ENCODE results near the gene GPR137B. TPM values are rescaled to one million over a fixed set of nuclear protein-coding genes. Genes with fewer than 3 reads are reported as not detected.

Gene GPR137B
- total RNA-seq, 4 donors from 2014 or later = 0.29 to 15.1 (median 11.2) TPM

DNA sequence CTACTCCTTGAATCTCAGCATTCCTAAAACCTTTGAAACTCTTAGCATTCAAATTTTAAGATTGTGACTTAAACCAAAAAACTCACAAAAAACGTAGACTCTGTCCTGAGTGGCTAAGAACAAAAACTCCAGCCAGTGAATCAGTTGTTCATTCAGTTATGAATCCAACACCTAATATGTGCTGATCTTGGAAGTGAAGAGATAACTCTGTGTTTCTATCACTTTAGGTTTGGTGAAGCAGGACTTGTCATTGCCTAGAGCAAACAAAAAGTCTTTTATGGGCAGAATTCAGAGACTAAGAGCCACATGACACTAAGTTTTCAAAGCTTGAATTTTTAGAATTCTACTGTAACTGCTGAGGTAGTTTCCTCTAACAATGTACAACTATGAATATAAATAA is 10.4 kb upstream of the GPR137B start:
- H3K9me3 ChIP-seq = no peaks in the 10 kb centered on the region
- no peak for DNase-seq
- no peak overlapping the region for H3K27ac ChIP-seq
- TF ChIP-seq POLR2A (IDR thresholded peaks at IDR 0.05) = no peak
- TF ChIP-seq, protein P1, sequence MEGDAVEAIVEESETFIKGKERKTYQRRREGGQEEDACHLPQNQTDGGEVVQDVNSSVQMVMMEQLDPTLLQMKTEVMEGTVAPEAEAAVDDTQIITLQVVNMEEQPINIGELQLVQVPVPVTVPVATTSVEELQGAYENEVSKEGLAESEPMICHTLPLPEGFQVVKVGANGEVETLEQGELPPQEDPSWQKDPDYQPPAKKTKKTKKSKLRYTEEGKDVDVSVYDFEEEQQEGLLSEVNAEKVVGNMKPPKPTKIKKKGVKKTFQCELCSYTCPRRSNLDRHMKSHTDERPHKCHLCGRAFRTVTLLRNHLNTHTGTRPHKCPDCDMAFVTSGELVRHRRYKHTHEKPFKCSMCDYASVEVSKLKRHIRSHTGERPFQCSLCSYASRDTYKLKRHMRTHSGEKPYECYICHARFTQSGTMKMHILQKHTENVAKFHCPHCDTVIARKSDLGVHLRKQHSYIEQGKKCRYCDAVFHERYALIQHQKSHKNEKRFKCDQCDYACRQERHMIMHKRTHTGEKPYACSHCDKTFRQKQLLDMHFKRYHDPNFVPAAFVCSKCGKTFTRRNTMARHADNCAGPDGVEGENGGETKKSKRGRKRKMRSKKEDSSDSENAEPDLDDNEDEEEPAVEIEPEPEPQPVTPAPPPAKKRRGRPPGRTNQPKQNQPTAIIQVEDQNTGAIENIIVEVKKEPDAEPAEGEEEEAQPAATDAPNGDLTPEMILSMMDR (IDR thresholded peaks at IDR 0.05) = no peak
- intact Hi-C loops (cut with DNase I; ENCODE audit: low total_unique reads) = no loop called here
- no peaks in the 10 kb centered on the region for H3K36me3 ChIP-seq
- H3K27me3 ChIP-seq = no peaks in the 10 kb centered on the region
- no peak overlapping the region for H3K4me3 ChIP-seq
- no peaks in the 10 kb centered on the region for H3K4me1 ChIP-seq

DNA sequence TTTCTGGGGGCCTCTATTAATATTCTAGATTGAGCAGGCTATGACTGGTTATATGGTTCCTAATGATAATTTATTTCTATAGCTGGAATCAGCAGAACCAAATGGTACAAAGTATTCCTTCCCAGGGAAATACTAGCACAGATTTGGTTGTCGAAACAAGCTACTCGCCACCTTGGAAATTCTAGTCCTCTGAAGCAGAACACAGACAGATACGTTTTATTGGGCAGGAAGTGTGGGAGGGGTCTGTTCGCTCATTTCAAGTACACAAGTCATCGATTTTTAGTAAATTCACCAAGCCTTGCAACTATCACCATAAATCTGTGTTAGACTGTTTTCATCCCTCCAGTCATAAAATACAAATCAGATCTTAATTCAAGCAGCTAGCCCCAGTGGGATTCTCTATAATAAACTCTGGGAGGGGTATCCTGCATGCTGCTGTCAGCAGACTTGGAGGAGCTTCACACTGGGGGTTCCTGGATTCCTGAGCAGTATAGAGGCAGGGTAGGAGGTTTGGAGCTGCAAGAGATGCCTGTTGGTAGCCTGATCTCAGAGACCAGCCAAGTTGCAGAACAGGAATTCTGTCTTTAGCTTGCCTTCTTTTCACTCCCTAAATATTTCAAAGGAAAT is 9.8 kb upstream of the GPR137B start:
- Histone ChIP-seq H3K9me3 (no peaks in the 10 kb centered on the region), H3K27me3 (no peaks in the 10 kb centered on the region), H3K4me3 (no peak overlapping the region), H3K4me1 (no peaks in the 10 kb centered on the region), H3K27ac (no peak overlapping the region), H3K36me3 (no peaks in the 10 kb centered on the region)
- DNase-seq = no peak
- intact Hi-C loops (cut with DNase I; ENCODE audit: low total_unique reads) = no loop called here
- TF ChIP-seq, protein P1 (IDR thresholded peaks at IDR 0.05) = no peak
- TF ChIP-seq POLR2A (IDR thresholded peaks at IDR 0.05) = no peak

DNA sequence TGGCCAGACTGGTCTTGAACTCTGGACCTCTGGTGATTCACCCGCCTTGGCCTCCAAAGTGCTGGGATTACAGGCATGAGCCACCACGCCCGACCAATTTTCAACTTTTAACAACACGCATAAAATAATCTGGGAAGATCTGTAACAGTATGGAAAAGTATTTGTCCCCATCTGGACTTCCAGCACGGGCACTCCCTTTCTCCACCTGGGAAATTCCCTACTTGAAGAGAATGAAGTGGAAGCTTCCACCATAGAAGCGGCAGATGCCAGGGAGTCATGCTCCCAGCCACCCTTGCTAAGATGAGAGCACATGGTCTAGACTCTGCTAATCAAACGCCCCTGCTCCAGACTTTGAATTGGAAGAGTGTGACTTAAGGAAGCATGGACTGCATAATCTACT is 9.0 kb upstream of the GPR137B start:
- no peaks in the 10 kb centered on the region for H3K36me3 ChIP-seq
- intact Hi-C loops (cut with DNase I; ENCODE audit: low total_unique reads) = no loop called here
- no peak for DNase-seq
- H3K4me1 ChIP-seq = no peaks in the 10 kb centered on the region
- no peak overlapping the region for H3K27ac ChIP-seq
- H3K27me3 ChIP-seq = no peaks in the 10 kb centered on the region
- H3K4me3 ChIP-seq = no peak overlapping the region
- H3K9me3 ChIP-seq = no peaks in the 10 kb centered on the region
- TF ChIP-seq, protein P1 (IDR thresholded peaks at IDR 0.05) = no peak
- TF ChIP-seq POLR2A (IDR thresholded peaks at IDR 0.05) = no peak

DNA sequence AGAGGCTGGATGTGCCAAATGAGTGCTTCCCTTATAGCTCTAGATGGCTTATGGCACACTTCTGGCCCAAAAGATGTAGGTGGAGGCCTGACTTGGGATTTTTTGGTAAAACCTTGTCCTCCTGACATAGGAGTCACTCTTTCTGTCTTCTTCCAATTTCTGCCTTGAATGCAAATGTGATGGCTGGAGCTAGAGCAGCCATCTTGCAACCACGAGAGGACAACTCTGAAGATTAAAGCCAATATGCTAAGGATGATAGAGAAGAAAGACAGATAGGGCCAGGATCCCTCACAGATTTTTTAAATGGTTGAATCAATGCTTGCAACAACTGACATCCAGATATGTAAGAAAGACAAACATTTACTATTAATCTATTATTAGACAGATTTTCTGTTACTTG is 8.5 kb upstream of the GPR137B start:
- H3K9me3 ChIP-seq = no peaks in the 10 kb centered on the region
- H3K36me3 ChIP-seq = no peaks in the 10 kb centered on the region
- no peaks in the 10 kb centered on the region for H3K4me1 ChIP-seq
- H3K4me3 ChIP-seq = no peak overlapping the region
- H3K27me3 ChIP-seq = no peaks in the 10 kb centered on the region
- intact Hi-C loops (cut with DNase I; ENCODE audit: low total_unique reads) = no loop called here
- no peak for DNase-seq
- TF ChIP-seq POLR2A (IDR thresholded peaks at IDR 0.05) = no peak
- TF ChIP-seq, protein P1 (IDR thresholded peaks at IDR 0.05) = no peak
- H3K27ac ChIP-seq = no peak overlapping the region

DNA sequence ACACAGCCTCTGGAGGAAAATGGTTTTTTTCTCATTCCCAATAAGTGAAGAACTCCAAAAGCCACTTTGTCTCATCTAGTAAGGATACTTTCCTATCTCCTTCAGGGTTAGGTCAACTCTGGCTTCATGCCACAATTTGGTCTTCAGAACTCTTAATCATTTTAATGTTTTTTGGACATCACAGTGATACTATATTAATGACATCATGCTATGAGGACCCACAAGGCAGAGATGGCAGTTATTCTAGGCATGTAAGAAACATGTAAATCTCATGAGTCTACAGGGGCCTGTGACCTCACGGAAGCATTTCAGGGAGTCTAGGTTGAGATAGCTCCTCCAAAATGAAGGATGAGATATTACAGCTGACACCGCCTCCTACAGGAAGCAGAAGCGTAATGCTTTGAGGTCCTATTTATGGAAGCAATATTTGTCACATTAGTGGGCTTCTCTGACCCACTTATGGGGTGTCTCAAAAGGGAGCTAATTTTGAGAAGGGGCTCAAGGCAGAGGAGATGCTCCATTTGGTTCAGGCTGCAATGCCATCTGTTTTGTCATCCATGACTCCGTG is 5.0 kb upstream of the GPR137B start:
- DNase-seq = no peak
- H3K27me3 ChIP-seq = no peaks in the 10 kb centered on the region
- no peaks in the 10 kb centered on the region for H3K9me3 ChIP-seq
- no peak overlapping the region for H3K4me3 ChIP-seq
- TF ChIP-seq POLR2A (IDR thresholded peaks at IDR 0.05) = no peak
- TF ChIP-seq, protein P1 (IDR thresholded peaks at IDR 0.05) = no peak
- intact Hi-C loops (cut with DNase I; ENCODE audit: low total_unique reads) = no loop called here
- no peaks in the 10 kb centered on the region for H3K4me1 ChIP-seq
- H3K36me3 ChIP-seq = no peaks in the 10 kb centered on the region
- H3K27ac ChIP-seq = no peak overlapping the region
